NT2/D1 (cell line): Measurements from ENCODE around the gene S100A2.
"Not testable (repeated sequence)": the region's sequence is repeated elsewhere in the genome, so short reads cannot be mapped to it uniquely, and the experiment has no call there.

Experiments used
- DNase-seq: peaks from one replicate; pipeline ENCODE4 v3.0.0-alpha.2; 2011; ENCODE audit warnings: low read depth, low spot score
- H3K27me3 ChIP-seq: 2 replicates; pipeline ENCODE4 v1.6.0; 2011; ENCODE audit warnings: mild to moderate bottlenecking; ENCODE audit not compliant: insufficient read length, insufficient read depth
- H3K36me3 ChIP-seq: 2 replicates; pipeline ENCODE4 v1.6.1; 2011; ENCODE audit warnings: mild to moderate bottlenecking, low read length, mixed read lengths; ENCODE audit not compliant: insufficient read depth, insufficient read length
- H3K4me1 ChIP-seq: 2 replicates; pipeline ENCODE4 v1.5.1; 2011; ENCODE audit not compliant: insufficient read depth, insufficient read length
- H3K4me3 ChIP-seq: 2 replicates; pipeline ENCODE4 v1.5.1; 2011; ENCODE audit warnings: low read depth; ENCODE audit not compliant: insufficient read length
- H3K9ac ChIP-seq: 2 replicates; pipeline ENCODE4 v1.6.0; 2011; ENCODE audit warnings: low read depth; ENCODE audit not compliant: insufficient read length
- H3K9me3 ChIP-seq: 2 replicates; pipeline ENCODE4 v1.5.1; 2011; ENCODE audit warnings: mild to moderate bottlenecking, low read length; ENCODE audit not compliant: insufficient read depth
- SUZ12 ChIP-seq: IDR thresholded peaks from 2 replicates; pipeline ENCODE4 v1.6.1; 2011; ENCODE audit not compliant: insufficient read length, insufficient read depth; ENCODE audit errors: extremely low read depth
- YY1 ChIP-seq: IDR thresholded peaks from 2 replicates; pipeline ENCODE4 v1.6.1; 2011; ENCODE audit not compliant: insufficient read length, insufficient read depth
- ZNF274 ChIP-seq: IDR thresholded peaks from 2 replicates; pipeline ENCODE4 v1.6.1; 2011; ENCODE audit warnings: mild to moderate bottlenecking, low read depth, low read length

S100A2 gene

GRCh38 chr1:153569465-153569864 lies 3.8 kb upstream of the S100A2 start:
- Histone ChIP-seq H3K4me1 (peaks cover 24% of the 10 kb centered on the region), H3K9me3 (peaks cover 5% of the 10 kb centered on the region; the same call in 1 of the 2 replicates), H3K27me3 (no peaks in the 10 kb centered on the region), H3K36me3 (no peaks in the 10 kb centered on the region), H3K9ac (no peak overlapping the region), H3K4me3 (no peak overlapping the region)
- DNase-seq = no peak
- TF ChIP-seq ZNF274 = no peak
- no peak for TF ChIP-seq YY1

GRCh38 chr1:153568367-153569099 lies 2.9 kb upstream of the S100A2 start:
- H3K4me1 ChIP-seq = peaks cover 32% of the 10 kb centered on the region
- peak; percentile 93 for DNase-seq
- no peak for TF ChIP-seq ZNF274
- no peak for TF ChIP-seq YY1
- no peak for TF ChIP-seq SUZ12
- peak overlapping the region; percentile 10 for H3K4me3 ChIP-seq
- peak overlapping the region; percentile 72 for H3K9ac ChIP-seq
- no peaks in the 10 kb centered on the region for H3K36me3 ChIP-seq
- H3K27me3 ChIP-seq = no peaks in the 10 kb centered on the region
- no peaks in the 10 kb centered on the region for H3K9me3 ChIP-seq

GRCh38 chr1:153567621-153568366 lies 2.1 kb upstream of the S100A2 start:
- Histone ChIP-seq H3K27me3 (no peaks in the 10 kb centered on the region), H3K9me3 (no peaks in the 10 kb centered on the region), H3K36me3 (no peaks in the 10 kb centered on the region), H3K4me3 (peak overlapping the region; percentile 10), H3K9ac (peak overlapping the region; percentile 72), H3K4me1 (peaks cover 33% of the 10 kb centered on the region)
- no peak for DNase-seq
- no peak for TF ChIP-seq YY1
- TF ChIP-seq ZNF274 = no peak
- no peak for TF ChIP-seq SUZ12

- H3K4me3 ChIP-seq = peak overlapping the region; percentile 9
- H3K36me3 ChIP-seq = no peaks in the 10 kb centered on the region
- peak; percentile 97 for DNase-seq
- H3K9ac ChIP-seq = peak overlapping the region; percentile 84
- no peaks in the 10 kb centered on the region for H3K9me3 ChIP-seq
- H3K4me1 ChIP-seq = peaks cover 33% of the 10 kb centered on the region
- TF ChIP-seq SUZ12 = no peak
- TF ChIP-seq YY1 = no peak
- no peak for TF ChIP-seq ZNF274
- H3K27me3 ChIP-seq = no peaks in the 10 kb centered on the region
Observed at GRCh38 chr1:153566414-153567371, 1.0 kb upstream of the S100A2 start.

GRCh38 chr1:153563991-153564390 lies 1.7 kb downstream of the S100A2 start:
- peak overlapping the region; percentile 0 for H3K9ac ChIP-seq
- TF ChIP-seq YY1 = no peak
- TF ChIP-seq SUZ12 = no peak
- TF ChIP-seq ZNF274 = no peak
- no peaks in the 10 kb centered on the region for H3K27me3 ChIP-seq
- H3K4me3 ChIP-seq = no peak overlapping the region
- no peaks in the 10 kb centered on the region for H3K36me3 ChIP-seq
- no peak for DNase-seq
- no peaks in the 10 kb centered on the region for H3K9me3 ChIP-seq
- peaks cover 33% of the 10 kb centered on the region for H3K4me1 ChIP-seq

- Histone ChIP-seq H3K9ac (peak overlapping the region; percentile 0), H3K27me3 (no peaks in the 10 kb centered on the region), H3K36me3 (no peaks in the 10 kb centered on the region)
Observed at GRCh38 chr1:153563483-153563901, 2.2 kb downstream of the S100A2 start.

GRCh38 chr1:153562021-153562420 lies 3.6 kb downstream of the S100A2 start:
- DNase-seq, H3K9me3 ChIP-seq, H3K4me3 ChIP-seq, H3K27me3 ChIP-seq, H3K36me3 ChIP-seq, H3K9ac ChIP-seq: not testable (repeated sequence)
- peaks cover 23% of the 10 kb centered on the region for H3K4me1 ChIP-seq

More at GRCh38 chr1:153563483-153563901, 2.2 kb downstream of the S100A2 start:
- Histone ChIP-seq H3K9me3 (no peaks in the 10 kb centered on the region), H3K4me1 (peaks cover 30% of the 10 kb centered on the region), H3K4me3 (no peak overlapping the region)
- TF ChIP-seq SUZ12 (no peak), YY1 (no peak)
- DNase-seq = no peak
